NCI-H1105 treated with DMSO at 0.1 percent for 48 hours (cell line): ENCODE measurements around the gene CLN6.
A peak's percentile ranks its signal among the peaks of the same experiment; 100 is the strongest.
"Not testable (repeated sequence)": the region's sequence is repeated elsewhere in the genome, so short reads cannot be mapped to it uniquely, and the experiment has no call there.

Experiments used
- DNase-seq: peaks from one replicate; lab custom pipeline; 2025; lab: John Stamatoyannopoulos, UW

CLN6 gene

GRCh38 chr15:68188647-68189046, 40.9 kb downstream of the CLN6 start:
- DNase-seq, result no peak

GRCh38 chr15:68187559-68187958, 42.0 kb downstream of the CLN6 start:
- DNase-seq, result peak; percentile 97

GRCh38 chr15:68186671-68187397, 42.7 kb downstream of the CLN6 start:
- DNase-seq, result no peak

DNA sequence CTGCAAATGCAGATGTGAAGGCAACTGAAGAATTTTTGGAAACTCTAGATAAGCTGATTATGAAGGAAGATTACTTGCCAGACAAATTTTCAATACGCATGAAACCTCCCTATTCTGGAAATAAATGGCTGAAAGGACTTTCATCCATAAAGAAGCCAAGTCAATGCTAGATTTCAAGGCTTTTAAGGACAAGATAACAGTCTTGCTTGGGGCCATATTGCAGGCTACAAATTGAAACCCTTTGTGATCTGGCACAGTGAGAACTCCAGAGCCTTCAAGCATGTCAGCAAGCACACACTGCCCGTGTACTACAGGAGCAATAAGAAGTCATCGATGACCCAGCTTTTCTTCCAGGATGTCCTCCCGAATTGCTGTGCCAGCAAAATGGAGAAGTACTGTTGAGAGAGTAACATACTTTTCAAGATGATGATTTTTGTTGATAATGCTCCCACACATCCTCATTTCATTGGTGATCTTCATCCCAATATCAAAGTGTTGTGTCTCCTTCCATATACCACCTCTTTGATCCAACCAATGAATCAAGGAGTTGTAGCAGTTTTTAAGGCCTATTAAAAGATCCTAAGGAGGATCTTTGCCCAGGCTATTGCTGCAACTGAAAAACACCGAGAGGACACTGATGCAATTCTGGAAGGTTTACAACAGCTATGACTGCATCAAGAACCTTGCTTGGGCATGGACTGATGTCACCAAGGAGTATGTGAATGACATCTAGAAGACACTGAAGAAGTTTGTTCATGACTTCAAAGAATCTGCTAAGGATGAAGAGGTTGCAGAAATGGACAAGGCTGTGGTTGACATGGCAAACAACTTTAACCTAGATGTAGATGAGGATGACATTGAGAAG, 44.7 kb downstream of the CLN6 start:
- DNase-seq, result no peak

GRCh38 chr15:68183616-68184315, 45.8 kb downstream of the CLN6 start:
- DNase-seq, result no peak

GRCh38 chr15:68177742-68178141, 51.8 kb downstream of the CLN6 start:
- no peak for DNase-seq

GRCh38 chr15:68176601-68177000, 52.9 kb downstream of the CLN6 start:
- no peak for DNase-seq

DNA sequence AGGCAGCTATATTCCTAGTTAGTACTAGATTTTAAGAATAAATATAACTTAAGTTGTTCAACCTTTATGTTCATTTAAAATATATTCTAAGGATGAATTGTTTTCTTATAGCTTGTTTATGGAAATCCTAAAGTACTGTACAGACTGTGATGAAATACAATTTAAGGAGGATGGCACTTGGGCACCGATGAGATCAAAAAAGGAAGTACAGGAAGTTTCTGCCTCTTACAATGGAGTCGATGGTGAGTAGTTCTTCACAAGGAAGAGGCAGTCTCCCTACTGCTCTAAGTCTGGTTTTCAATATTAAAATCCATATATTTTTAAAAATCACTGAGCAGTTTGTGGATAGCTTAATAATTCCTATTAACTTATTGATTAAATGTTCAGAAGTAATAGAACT, 54.0 kb downstream of the CLN6 start:
- no peak for DNase-seq

DNA sequence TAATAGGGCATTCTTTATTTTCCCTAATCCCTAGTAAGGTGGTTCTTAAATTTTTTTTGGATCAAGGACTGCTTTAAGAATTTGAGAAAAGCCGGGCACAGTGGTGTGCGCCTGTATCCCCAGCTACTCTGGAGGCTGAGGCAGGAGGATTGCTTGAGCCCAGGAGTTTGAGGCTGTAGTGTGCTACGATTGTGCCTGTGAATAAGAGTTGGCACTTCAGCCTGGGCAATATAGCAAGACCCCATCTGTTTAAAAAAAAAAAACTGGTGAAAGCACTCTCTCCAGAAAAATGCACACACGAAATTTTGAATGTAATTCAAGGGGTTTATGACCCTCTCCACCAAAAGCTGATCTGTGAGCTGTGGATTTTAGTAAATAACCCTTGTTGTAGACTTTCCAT, 56.4 kb downstream of the CLN6 start:
- no peak for DNase-seq

- DNase-seq, result not testable (repeated sequence)
Measured at GRCh38 chr15:68172037-68172436, 57.5 kb downstream of the CLN6 start.

DNA sequence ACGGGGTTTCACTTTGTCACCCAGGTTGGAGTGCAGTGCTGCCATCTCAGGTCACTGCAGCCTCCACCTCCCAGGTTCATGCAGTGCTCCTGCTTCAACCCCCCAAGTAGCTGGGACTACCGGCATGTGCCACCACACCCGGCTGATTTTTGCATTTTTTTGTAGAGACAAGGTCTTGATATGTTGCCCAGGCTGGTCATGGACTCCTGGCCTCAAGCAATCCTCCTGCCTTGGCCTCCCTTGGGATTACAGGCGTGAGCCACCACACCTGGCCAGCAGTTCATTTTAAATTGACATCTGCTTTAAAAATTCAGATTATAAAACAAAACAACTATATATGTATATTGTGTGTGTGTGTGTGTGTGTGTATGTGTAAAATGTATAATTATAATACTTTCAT, 62.7 kb downstream of the CLN6 start:
- DNase-seq, result no peak

DNA sequence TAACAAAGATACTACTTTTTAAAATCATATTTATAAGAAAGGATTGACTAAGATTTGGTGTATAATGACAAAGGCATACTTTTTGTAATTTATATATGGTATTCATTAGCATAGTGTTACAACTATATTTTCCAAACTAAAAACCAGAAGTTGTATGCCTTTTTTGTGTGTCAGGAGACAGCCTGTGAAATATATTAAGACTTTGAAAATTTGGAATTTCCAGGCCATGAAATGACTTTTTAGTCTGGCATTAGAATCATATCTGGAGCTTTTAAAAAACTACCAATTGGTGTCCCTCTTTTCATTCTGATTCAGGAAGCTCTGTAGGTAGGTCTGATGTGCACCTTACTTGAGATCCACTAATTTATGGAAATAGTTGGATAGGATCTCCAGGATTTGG, 66.3 kb downstream of the CLN6 start:
- no peak for DNase-seq

DNA sequence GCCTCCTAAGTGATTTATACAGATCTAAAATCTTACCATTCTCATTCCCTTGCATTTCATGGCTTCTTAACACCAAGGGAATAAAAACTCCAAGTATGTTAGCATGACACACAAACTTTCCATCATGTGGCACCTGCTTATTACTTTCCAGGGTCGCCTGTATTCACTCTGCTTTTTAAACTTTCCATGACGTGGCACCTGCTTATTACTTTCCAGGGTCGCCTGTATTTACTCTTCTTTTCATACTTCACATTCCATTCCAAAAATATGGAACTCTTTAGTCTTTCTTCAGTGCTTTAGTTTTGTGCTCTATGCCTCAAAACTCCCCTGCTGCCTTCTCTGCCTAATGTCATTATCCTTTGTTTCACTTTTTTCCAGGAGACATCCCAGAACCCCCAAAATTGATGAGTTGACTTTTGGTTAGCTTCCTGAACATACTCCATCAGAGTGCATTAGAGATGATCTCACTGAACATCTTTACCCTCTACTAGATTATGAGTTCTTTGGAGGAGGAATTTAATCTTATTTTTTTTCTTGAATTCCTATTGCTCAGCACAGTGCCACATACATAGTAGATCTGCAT, 71.4 kb downstream of the CLN6 start:
- DNase-seq, result no peak

- no peak for DNase-seq
Measured at GRCh38 chr15:68157074-68157473, 72.5 kb downstream of the CLN6 start.
